Medulla oblongata (tissue), 1 donor: Measurements from ENCODE around the gene SCAPER.
"Not testable (repeated sequence)": the region's sequence is repeated elsewhere in the genome, so short reads cannot be mapped to it uniquely, and the experiment has no call there.

Experiments used
- DNase-seq: peaks from one replicate; pipeline ENCODE4 v3.0.0-alpha.2; 2015; ENCODE audit errors: extremely low spot score

SCAPER gene

GRCh38 chr15:76430711-76431110, 474.4 kb downstream of the SCAPER start:
- not testable (repeated sequence) for DNase-seq

DNA sequence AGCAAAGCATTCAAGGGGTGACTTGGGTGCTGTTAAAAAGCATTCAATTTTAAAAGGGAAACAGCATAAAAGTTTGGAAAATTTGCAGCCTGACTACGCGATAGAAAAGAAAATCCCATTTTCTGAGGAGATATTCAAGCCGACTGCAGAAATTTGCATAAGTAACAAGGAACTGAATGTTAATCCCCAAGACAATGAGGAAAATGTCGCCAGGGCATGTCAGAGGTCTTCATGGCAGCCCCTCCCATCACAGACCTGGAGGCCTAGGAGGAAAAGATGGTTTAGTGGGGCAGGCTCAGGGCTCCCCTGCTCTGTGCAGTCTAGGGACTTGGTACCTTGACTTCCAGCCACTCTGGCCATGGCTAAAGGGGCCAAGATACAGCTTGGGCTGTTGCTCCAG, 475.5 kb downstream of the SCAPER start:
- DNase-seq: no peak

DNA sequence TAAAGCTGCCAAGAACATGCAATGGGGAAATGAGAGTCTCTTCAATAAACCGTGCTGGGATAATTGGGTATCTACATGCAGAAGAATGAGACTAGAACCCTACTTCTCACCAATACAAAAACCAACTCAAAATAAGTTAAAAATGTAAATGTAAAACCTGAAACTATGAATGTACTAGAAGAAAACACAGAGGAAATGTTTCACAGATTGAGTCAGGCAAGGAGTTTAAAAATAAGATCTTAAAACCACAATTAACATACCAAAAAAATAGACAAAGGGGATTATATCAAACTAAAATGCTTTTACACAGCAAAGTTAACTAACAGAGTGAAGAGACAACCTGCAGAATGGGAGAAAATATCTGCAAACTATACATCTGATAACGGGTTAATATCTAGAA, 478.2 kb downstream of the SCAPER start:
- no peak for DNase-seq

DNA sequence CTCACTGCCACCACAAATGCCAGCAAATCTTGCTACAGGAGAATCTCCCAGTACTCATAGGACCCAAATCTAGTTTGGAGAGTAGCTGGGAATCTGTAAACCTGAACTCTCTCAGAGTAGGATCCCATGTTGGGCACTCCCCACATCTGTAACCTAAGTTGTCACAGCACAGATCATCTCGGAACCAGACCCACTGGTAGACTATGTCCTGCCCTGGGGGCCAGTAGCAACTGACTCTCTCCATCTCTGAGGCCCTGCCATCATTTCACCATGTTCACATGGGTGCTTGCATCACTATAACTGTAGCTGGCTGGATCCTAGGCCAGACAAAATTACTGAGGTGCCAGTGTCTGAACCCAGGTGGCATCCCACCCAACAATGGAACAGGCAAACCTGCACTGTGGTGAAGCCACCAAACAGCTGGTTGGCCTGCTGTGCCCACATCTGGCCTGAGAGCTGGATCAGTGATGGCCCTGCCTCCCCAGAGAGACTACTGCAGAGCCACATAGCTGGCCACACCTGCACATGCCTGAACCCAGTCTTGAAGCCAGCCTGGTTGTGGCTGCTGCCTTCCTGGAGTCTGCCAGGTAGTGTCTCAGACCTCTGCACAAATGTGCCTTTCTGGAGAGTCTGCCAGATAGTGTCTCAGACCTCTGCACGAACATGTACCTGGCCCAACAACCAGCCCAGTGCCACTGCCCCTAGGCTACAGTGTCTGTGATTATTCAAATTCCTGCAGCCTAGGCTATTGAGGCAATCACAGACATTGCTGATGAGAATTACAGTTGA, 486.6 kb downstream of the SCAPER start:
- DNase-seq: no peak

- DNase-seq: no peak
These were observed 503.9 kb downstream of the SCAPER start for GRCh38 chr15:76401285-76401684.

GRCh38 chr15:76398317-76399104, 506.6 kb downstream of the SCAPER start:
- no peak for DNase-seq

DNA sequence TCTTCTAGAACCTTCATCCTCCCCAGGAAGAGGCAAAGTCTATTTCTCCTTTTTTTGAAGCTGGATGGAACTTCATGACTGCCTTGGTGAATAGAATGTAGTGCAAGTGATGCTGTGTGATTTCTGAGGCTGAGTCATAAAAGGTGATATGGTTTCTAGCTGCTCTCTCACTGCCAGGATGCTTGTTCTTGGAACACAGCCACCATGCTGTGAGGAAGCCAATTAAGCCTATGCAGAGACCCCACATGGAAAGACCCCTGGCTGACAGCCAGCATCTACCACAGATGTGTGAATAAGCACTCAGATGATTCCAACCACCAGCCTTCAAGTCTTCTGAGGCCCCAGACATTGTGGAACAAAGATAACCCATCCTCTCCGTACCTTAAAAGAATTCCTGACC, 511.5 kb downstream of the SCAPER start:
- no peak for DNase-seq

- DNase-seq: no peak
These were observed 513.3 kb downstream of the SCAPER start for GRCh38 chr15:76391847-76392246.

DNA sequence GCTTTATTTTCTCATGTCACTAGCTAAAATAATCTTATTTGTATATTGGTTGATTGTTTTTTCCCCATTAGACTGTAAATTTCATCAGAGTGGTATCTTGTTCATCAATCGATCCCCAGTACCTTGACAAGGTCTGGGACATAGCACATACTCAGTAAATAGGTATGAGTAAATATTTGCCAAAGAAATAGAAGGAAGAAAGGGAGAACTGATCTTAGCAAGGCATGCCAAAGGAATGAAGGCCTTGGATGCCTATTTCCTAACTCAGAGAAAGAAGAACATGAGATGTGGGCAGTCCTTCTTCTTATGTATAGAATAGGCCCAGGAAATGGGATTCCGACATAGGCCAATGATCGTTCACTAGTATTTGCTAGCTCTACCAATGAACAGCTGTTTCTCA, 513.8 kb downstream of the SCAPER start:
- DNase-seq: no peak

- no peak for DNase-seq
These were observed 514.6 kb downstream of the SCAPER start for GRCh38 chr15:76390571-76390970.

DNA sequence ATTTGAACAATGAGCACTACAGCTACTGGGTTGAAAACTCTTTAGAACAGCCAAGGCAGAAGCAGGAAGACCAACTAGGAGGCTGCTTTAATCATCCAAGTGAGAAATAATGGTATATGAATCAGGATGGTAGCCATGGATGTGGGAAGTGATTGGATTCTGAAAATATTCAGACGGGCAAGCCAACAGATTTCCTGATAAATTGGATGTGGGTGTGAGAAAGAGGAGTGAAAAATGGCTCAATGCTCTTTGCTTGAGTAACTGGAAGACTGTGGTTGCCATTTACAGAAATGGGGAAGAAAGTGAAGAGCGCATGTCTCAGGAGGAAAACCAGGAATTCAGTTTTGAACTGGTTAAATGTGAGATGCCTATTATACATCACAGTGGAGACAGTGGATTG, 518.2 kb downstream of the SCAPER start:
- DNase-seq: no peak

DNA sequence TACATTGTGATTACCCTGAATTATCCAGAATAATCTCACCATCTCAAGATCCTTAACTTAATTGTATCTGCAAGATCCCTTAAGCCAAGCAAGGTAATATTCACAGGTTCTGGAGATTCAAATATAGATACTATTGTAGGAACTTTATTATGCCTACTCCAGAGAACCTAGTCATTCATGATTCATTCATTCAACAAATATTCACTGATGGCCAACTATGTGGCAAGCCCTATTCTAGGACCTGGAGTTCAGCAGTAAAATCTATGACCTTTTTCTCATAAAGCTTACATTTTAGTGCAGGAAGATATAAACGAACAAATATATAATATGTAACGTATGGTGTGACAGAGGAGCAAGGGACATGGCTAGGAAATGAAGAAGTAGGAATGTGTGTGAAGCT, 519.0 kb downstream of the SCAPER start:
- no peak for DNase-seq

DNA sequence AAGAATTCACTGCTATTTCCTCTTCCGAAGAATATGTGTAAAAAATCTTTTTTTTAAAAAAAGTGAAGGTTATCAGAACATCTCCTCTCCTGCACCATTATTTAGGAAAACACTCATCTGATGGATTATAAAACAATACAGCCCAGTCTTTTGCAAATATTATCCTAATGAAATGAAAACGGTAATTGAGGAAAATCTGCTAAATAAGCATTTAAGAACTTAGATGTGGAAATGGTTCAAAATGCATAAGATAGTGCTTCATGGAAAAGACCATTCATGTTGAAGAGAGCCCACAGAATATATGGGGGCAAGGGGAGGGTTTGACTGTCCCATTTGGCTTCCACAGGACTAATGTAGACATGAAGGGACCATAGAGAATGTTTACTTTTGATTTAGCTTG, 520.7 kb downstream of the SCAPER start:
- DNase-seq: no peak

GRCh38 chr15:76382987-76383728, 522.0 kb downstream of the SCAPER start:
- DNase-seq: no peak

DNA sequence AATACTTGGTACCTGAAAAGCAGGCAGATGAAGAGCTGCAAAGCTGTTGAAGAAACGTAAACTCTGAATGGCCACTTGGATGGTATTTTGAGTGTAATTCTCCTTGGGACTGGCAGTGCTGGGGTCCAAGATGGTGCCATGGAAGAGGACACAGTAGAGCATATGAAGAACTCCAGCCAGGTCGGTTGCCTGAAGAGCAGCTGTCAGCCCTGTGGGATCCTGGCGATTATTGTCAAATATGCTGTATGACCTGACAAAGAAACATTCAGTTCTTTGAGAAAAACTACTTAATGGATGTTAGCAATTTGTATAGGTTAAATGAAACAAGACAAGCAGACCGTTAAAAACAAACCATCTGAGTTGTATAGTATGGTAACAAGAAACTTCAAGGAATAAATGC, 523.8 kb downstream of the SCAPER start:
- no peak for DNase-seq

- no peak for DNase-seq
These were observed 524.9 kb downstream of the SCAPER start for GRCh38 chr15:76380249-76380648.

GRCh38 chr15:76378691-76379090, 526.4 kb downstream of the SCAPER start:
- DNase-seq: no peak

GRCh38 chr15:76377751-76378150, 527.4 kb downstream of the SCAPER start:
- no peak for DNase-seq

- DNase-seq: no peak
These were observed 527.9 kb downstream of the SCAPER start for GRCh38 chr15:76377217-76377616.

DNA sequence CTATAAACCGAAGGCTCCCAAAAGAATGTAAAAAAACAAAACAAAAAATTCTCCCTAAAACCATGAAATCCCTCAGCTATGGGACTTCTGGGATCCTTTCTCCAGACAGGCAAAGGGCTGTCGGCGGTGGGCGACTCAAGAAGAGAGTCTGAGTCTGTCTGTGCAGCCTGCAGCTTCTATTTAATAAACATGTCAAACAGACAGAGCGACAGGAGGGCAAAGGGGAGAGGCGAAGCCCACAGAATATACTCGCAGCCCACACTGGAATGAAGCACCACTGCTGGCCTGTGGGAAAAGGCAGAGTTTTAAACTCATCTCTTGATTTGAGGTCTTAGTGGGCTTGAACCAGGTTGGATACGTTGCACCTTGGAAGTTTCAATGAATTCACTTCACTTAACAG, 528.3 kb downstream of the SCAPER start:
- no peak for DNase-seq

DNA sequence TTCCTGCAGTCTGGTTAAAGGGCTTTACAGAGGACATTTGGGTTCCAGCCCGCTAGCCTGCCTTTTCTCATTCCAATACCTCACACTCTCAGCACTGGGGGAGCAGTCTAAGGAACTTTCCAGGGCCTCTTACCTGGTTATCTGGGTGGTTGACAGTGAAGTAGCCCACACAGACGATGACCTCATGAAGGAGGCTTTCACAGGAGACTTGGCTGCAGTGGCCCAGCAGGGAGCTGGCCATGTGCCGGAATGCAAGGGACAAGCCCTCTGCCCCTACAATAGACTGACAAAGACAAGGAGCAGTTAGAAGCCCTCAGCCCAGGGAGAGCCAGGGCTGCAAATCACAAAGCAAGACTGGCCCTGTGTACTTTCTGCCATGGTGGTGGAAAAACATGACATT, 529.1 kb downstream of the SCAPER start:
- DNase-seq: no peak

- DNase-seq: no peak
These were observed 537.0 kb downstream of the SCAPER start for GRCh38 chr15:76368122-76368621.
